ENCODE results near the gene LGR6.

GRCh38 chr1:202315576-202316168 lies 122.1 kb downstream of the LGR6 start:
- TF ChIP-seq CTCF (IDR thresholded peaks at IDR 0.05) (peak; percentile 71 to 78 (median 73)), POLR2A (IDR thresholded peaks at IDR 0.05) (no peak)

Measured in testis (tissue), 2 donors.